Right lobe of liver (tissue), 4 donors: ENCODE data around the gene TBL1Y.

Source experiments
- CTCF ChIP-seq, 4 donors: fragments of 200-600 bp in 3 of 4; fragments of 450-650 bp in 1 of 4; IDR thresholded peaks; one replicate each; pipeline versions ENCODE4 v1.5.1 to v1.8.0; 2016 to 2022; ENCODE audit warnings: antibody characterized with exemption in 4 of 4, mild to moderate bottlenecking in 2 of 4
- POLR2A ChIP-seq: fragments of 450-650 bp; IDR thresholded peaks from one replicate; pipeline ENCODE4 v1.6.1; 2017; ENCODE audit warnings: antibody characterized with exemption, mild to moderate bottlenecking
- donor health status: DM: no; HTN: no; CAD: no.
- donor health status: DM: no; HTN: no; CAD: no.
- donor health status: DM: no; HTN: yes; CAD: no.

DNA sequence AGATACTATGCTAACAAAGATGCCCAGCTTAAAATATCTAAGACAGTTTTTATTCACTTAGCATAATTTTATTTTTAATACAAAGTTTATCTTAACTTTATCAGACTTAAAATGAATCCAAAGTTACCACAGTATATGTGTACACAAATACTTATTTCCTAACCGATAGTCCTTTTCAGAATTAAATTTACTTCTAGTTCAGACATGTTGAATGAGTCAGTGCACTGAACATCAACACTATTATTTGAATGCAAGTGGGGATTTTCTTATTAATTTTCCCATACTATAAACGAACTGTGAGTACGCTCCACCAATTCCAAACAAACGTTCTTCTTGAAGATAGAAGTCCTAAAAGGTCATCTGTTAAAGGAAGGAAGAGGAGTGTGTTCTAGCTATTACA, 39.5 kb downstream of the TBL1Y start:
- TF ChIP-seq CTCF (IDR thresholded peaks at IDR 0.05) = no peak
- no peak for TF ChIP-seq POLR2A
